HepG2 (cell line): ENCODE data around the gene SCN9A. TPM values are rescaled to one million over a fixed set of nuclear protein-coding genes. Genes with fewer than 3 reads are reported as not detected.

ENCODE experiments used
- EEA1 ChIP-seq: sonication (generic); formaldehyde crosslinking; IDR thresholded peaks from 2 replicates; pipeline ENCODE4 v1.5.1; 2020; ENCODE audit warnings: mild to moderate bottlenecking, missing genetic modification reagents, borderline replicate concordance
- HCFC1 ChIP-seq: fragments of 150-350 bp; IDR thresholded peaks from 2 replicates; pipeline ENCODE4 v1.6.1; 2014; ENCODE audit warnings: low read depth, low read length
- NKX3-1 ChIP-seq: sonication (generic); formaldehyde crosslinking; IDR thresholded peaks from 2 replicates; pipeline ENCODE4 v1.5.0; 2020; ENCODE audit warnings: missing genetic modification reagents
- NR2C2 ChIP-seq: sonication (generic); formaldehyde crosslinking; IDR thresholded peaks from 2 replicates; pipeline ENCODE4 v1.4.0; 2020; ENCODE audit warnings: missing genetic modification reagents, mild to moderate bottlenecking, moderate library complexity, borderline replicate concordance
- PLRG1 ChIP-seq: fragments of 450-650 bp; conservative IDR thresholded peaks from 2 replicates; pipeline ENCODE4 v1.6.1; 2016
- POLR2G ChIP-seq: fragments of 200-400 bp; formaldehyde crosslinking; IDR thresholded peaks from 2 replicates; pipeline ENCODE4 v1.6.1; 2018; ENCODE audit warnings: mild to moderate bottlenecking, low read depth, low read length, moderate library complexity
- SMAD3 ChIP-seq: sonication (generic); formaldehyde crosslinking; IDR thresholded peaks from 2 replicates; pipeline ENCODE4 v1.4.0; 2020; ENCODE audit warnings: missing genetic modification reagents
- TBP ChIP-seq: sonication (generic); formaldehyde crosslinking; IDR thresholded peaks from 2 replicates; pipeline ENCODE4 v1.5.0; 2020; ENCODE audit warnings: missing genetic modification reagents
- ZBTB7B ChIP-seq: sonication (generic); formaldehyde crosslinking; IDR thresholded peaks from 2 replicates; pipeline ENCODE4 v1.4.0; 2020; ENCODE audit warnings: missing genetic modification reagents
- ZFP36 ChIP-seq: fragments of 150-350 bp; IDR thresholded peaks from 2 replicates; pipeline ENCODE4 v1.6.1; 2018; ENCODE audit warnings: borderline replicate concordance, low read length, low read depth; ENCODE audit not compliant: partially characterized antibody
- ZMAT3 ChIP-seq: sonication (generic); formaldehyde crosslinking; conservative IDR thresholded peaks from 2 replicates; pipeline ENCODE4 v1.7.0; 2021; ENCODE audit warnings: missing genetic modification reagents
- ZNF629 ChIP-seq: sonication (generic); formaldehyde crosslinking; conservative IDR thresholded peaks from 2 replicates; pipeline ENCODE4 v1.5.0; 2020; ENCODE audit warnings: missing genetic modification reagents
- ZNF841 ChIP-seq: sonication (generic); formaldehyde crosslinking; IDR thresholded peaks from 2 replicates; pipeline ENCODE4 v1.8.1; 2023; ENCODE audit warnings: missing genetic modification reagents, borderline replicate concordance
- ZSCAN9 ChIP-seq: IDR thresholded peaks from 2 replicates; pipeline ENCODE4 v1.6.1; 2016; ENCODE audit warnings: borderline replicate concordance
- polyA plus RNA-seq, 8 experiments: library from polyadenylated mRNA; depleted of rRNA in 3 of 8; stranded (reverse) in 7 of 8; unstranded in 1 of 8; fragments of >200 nt; fragmentation: Illumina TruSeq in 4 of 8; extraction: Trizol in 4 of 8; gene quantifications; 2 replicates each; pipeline versions ENCODE4 v1.2.1 to v1.2.3, GENCODE V29; 2011 to 2016; ENCODE audit warnings: low read depth in 4 of 8, missing spikeins in 1 of 8, mixed read lengths in 1 of 8; ENCODE audit not compliant: insufficient read depth in 1 of 8
- total RNA-seq, 5 experiments: library from RNA; depleted of rRNA; stranded (reverse); fragments of >200 nt; fragmentation: Illumina TruSeq; extraction: Trizol; gene quantifications; 2 replicates each; pipeline ENCODE4 v1.2.3, GENCODE V29; 2016; ENCODE audit warnings: low read depth in 1 of 5
- TF ChIP-seq, protein P1 (sequence below): sonication (generic); formaldehyde crosslinking; IDR thresholded peaks from 2 replicates; pipeline ENCODE4 v1.5.1; 2020; ENCODE audit warnings: mild to moderate bottlenecking, missing genetic modification reagents, moderate library complexity
- TF ChIP-seq, protein P2 (sequence below): sonication (generic); formaldehyde crosslinking; IDR thresholded peaks from 2 replicates; pipeline ENCODE4 v1.4.0; 2020; ENCODE audit warnings: missing genetic modification reagents, borderline replicate concordance
- TF ChIP-seq, protein P3 (sequence below): sonication (generic); formaldehyde crosslinking; IDR thresholded peaks from 2 replicates; pipeline ENCODE4 v1.4.0; 2020; ENCODE audit warnings: missing genetic modification reagents, borderline replicate concordance

SCN9A gene
- total and polyA plus RNA-seq, 2 of the 13 experiments (the other 11 are each of a cell fraction or from before 2014, with no cell fraction given): 15.3 to 24.3 TPM

DNA sequence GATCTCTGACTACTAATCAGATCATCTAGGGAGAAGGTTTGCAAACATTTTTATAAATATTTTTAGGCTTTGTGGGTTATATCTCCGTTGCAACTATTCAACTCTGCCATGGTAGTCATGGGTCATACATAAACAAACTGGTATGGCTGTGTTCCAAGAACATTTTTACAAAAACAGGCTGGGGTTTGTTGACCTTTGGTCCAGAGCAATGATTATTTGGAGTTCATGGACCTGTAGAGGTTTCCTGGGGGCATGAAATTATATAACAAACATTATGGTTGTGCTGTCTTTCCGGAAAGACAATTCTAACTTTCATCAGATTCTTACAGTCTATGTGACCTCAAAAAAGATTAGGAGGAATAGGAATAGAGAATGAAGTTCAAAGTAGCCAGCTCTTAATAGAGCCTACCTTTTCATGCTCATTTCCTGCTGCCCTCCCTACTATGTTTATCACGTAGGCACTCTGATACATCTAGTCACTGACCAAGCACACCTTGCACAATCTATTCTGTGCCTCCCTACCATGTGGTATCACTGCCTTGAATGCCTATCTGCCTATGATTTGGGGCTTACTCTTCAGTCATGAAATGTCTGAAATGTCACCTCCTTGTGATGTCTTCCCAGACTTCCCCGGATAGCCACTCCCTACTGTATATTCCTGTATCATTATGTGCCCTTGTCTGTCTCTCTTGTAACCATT, 145.6 kb downstream of the SCN9A start (continued):
- TF ChIP-seq, protein P1, sequence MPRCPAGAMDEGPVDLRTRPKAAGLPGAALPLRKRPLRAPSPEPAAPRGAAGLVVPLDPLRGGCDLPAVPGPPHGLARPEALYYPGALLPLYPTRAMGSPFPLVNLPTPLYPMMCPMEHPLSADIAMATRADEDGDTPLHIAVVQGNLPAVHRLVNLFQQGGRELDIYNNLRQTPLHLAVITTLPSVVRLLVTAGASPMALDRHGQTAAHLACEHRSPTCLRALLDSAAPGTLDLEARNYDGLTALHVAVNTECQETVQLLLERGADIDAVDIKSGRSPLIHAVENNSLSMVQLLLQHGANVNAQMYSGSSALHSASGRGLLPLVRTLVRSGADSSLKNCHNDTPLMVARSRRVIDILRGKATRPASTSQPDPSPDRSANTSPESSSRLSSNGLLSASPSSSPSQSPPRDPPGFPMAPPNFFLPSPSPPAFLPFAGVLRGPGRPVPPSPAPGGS: no peak; the same call in 1 of the 2 replicates
- TF ChIP-seq, protein P2, sequence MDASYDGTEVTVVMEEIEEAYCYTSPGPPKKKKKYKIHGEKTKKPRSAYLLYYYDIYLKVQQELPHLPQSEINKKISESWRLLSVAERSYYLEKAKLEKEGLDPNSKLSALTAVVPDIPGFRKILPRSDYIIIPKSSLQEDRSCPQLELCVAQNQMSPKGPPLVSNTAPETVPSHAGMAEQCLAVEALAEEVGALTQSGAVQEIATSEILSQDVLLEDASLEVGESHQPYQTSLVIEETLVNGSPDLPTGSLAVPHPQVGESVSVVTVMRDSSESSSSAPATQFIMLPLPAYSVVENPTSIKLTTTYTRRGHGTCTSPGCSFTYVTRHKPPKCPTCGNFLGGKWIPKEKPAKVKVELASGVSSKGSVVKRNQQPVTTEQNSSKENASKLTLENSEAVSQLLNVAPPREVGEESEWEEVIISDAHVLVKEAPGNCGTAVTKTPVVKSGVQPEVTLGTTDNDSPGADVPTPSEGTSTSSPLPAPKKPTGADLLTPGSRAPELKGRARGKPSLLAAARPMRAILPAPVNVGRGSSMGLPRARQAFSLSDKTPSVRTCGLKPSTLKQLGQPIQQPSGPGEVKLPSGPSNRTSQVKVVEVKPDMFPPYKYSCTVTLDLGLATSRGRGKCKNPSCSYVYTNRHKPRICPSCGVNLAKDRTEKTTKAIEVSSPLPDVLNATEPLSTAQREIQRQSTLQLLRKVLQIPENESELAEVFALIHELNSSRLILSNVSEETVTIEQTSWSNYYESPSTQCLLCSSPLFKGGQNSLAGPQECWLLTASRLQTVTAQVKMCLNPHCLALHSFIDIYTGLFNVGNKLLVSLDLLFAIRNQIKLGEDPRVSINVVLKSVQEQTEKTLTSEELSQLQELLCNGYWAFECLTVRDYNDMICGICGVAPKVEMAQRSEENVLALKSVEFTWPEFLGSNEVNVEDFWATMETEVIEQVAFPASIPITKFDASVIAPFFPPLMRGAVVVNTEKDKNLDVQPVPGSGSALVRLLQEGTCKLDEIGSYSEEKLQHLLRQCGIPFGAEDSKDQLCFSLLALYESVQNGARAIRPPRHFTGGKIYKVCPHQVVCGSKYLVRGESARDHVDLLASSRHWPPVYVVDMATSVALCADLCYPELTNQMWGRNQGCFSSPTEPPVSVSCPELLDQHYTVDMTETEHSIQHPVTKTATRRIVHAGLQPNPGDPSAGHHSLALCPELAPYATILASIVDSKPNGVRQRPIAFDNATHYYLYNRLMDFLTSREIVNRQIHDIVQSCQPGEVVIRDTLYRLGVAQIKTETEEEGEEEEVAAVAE: peak; percentile 72; the same call in 1 of the 2 replicates
- TF ChIP-seq ZFP36 (no peak), ZBTB7B (CRISPR knock-in tag) (peak; percentile 59; the same call in 1 of the 2 replicates), NR2C2 (CRISPR knock-in tag) (peak; percentile 83), ZNF841 (CRISPR knock-in tag) (no peak), ZNF629 (CRISPR knock-in tag) (peak; percentile 42; the same call in 1 of the 2 replicates), SMAD3 (CRISPR knock-in tag) (peak; percentile 72), HCFC1 (no peak), EEA1 (no peak), TBP (CRISPR knock-in tag) (no peak), NKX3-1 (CRISPR knock-in tag) (no peak), ZMAT3 (peak; percentile 51; the same call in 1 of the 2 replicates), POLR2G (0 out of 2 replicates have a peak, but pooled peaks have one; percentile 20), PLRG1 (no peak), ZSCAN9 (CRISPR knock-in tag) (peak; percentile 28; the same call in 1 of the 2 replicates)
- TF ChIP-seq, protein P3, sequence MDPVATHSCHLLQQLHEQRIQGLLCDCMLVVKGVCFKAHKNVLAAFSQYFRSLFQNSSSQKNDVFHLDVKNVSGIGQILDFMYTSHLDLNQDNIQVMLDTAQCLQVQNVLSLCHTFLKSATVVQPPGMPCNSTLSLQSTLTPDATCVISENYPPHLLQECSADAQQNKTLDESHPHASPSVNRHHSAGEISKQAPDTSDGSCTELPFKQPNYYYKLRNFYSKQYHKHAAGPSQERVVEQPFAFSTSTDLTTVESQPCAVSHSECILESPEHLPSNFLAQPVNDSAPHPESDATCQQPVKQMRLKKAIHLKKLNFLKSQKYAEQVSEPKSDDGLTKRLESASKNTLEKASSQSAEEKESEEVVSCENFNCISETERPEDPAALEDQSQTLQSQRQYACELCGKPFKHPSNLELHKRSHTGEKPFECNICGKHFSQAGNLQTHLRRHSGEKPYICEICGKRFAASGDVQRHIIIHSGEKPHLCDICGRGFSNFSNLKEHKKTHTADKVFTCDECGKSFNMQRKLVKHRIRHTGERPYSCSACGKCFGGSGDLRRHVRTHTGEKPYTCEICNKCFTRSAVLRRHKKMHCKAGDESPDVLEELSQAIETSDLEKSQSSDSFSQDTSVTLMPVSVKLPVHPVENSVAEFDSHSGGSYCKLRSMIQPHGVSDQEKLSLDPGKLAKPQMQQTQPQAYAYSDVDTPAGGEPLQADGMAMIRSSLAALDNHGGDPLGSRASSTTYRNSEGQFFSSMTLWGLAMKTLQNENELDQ: no peak
